HepG2 (cell line): ENCODE data around the gene TLL2.

Experiments
- ATAD3A ChIP-seq: sonication (generic); formaldehyde crosslinking; IDR thresholded peaks from 2 replicates; pipeline ENCODE4 v1.4.0; 2020; ENCODE audit warnings: missing genetic modification reagents
- BCL6 ChIP-seq: IDR thresholded peaks from 2 replicates; pipeline ENCODE4 v1.6.1; 2016; ENCODE audit warnings: missing genetic modification reagents, missing compliant biosample characterization
- CREB1 ChIP-seq, 2 experiments: fragments of 450-650 bp in 1 of 2; IDR thresholded peaks; 2 replicates each; pipeline ENCODE4 v1.6.1; 2016 to 2017; ENCODE audit warnings: control low read depth in 1 of 2, mild to moderate bottlenecking in 1 of 2, missing compliant biosample characterization in 1 of 2, missing genetic modification characterization in 1 of 2
- FOXA1 ChIP-seq, 2 experiments: fragments of 450-650 bp in 1 of 2; sonication (generic) in 1 of 2; formaldehyde crosslinking in 1 of 2; IDR thresholded peaks; 2 replicates each; pipeline versions ENCODE4 v1.4.0 to v1.6.1; 2016 to 2020; ENCODE audit warnings: missing genetic modification reagents in 1 of 2
- MIXL1 ChIP-seq: IDR thresholded peaks from 2 replicates; pipeline ENCODE4 v1.6.1; 2016
- PHF21A ChIP-seq: sonication (generic); formaldehyde crosslinking; IDR thresholded peaks from 2 replicates; pipeline ENCODE4 v1.5.0; 2020; ENCODE audit warnings: mild to moderate bottlenecking, missing genetic modification reagents
- RARA ChIP-seq: IDR thresholded peaks from 2 replicates; pipeline ENCODE4 v1.6.1; 2016; ENCODE audit warnings: missing genetic modification reagents, missing compliant biosample characterization
- SETDB1 ChIP-seq: sonication (generic); formaldehyde crosslinking; IDR thresholded peaks from 2 replicates; pipeline ENCODE4 v1.5.1; 2020; ENCODE audit warnings: missing genetic modification reagents, mild to moderate bottlenecking, borderline replicate concordance
- ZFX ChIP-seq: sonication (generic); formaldehyde crosslinking; IDR thresholded peaks from 2 replicates; pipeline ENCODE4 v1.4.0; 2020; ENCODE audit warnings: mild to moderate bottlenecking, low read depth, missing genetic modification reagents, moderate library complexity
- ZNF674 ChIP-seq: sonication (generic); formaldehyde crosslinking; IDR thresholded peaks from 2 replicates; pipeline ENCODE4 v1.5.0; 2020; ENCODE audit warnings: low read depth, mild to moderate bottlenecking, missing genetic modification reagents
- TF ChIP-seq, protein P1 (sequence below): IDR thresholded peaks from 2 replicates; pipeline ENCODE4 v1.6.1; 2016

DNA sequence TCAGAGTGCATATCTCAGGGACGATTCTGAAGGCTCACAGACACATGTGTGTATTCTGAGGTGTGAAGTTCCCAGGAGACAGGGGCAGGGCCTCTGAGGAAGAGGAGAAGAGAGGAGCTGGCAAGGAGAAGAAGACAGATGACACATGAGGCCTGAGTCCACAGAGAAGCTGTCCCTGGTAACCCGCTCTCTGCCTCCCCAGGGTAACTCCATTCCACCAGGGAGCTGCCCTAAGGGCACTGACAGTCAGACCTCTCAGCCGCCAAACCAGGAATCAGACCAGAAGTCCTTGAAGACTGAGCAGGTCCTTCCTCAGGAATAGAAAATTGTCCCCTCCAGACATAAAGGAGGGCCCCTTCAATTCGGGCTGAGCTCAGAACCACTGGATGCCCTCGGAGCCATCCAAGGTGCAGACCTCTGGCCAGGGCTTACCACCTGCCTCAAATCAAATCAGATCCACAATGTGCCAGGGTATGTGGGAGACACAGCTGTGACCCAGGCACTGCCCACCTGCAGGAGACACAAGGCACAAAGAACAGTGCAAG lies 57.4 kb downstream of the TLL2 start:
- no peak for TF ChIP-seq PHF21A (CRISPR knock-in tag)
- no peak for TF ChIP-seq ZNF674
- no peak for TF ChIP-seq SETDB1 (CRISPR knock-in tag)
- TF ChIP-seq RARA (CRISPR knock-in tag): no peak
- no peak for TF ChIP-seq BCL6 (CRISPR knock-in tag)
- no peak for TF ChIP-seq CREB1 (IDR thresholded peaks at IDR 0.05)
- TF ChIP-seq CREB1 (CRISPR knock-in tag; IDR thresholded peaks at IDR 0.05): no peak
- TF ChIP-seq FOXA1 (IDR thresholded peaks at IDR 0.05): no peak
- TF ChIP-seq FOXA1 (CRISPR knock-in tag; IDR thresholded peaks at IDR 0.05): no peak
- no peak for TF ChIP-seq MIXL1
- TF ChIP-seq ATAD3A: no peak
- TF ChIP-seq, protein P1, sequence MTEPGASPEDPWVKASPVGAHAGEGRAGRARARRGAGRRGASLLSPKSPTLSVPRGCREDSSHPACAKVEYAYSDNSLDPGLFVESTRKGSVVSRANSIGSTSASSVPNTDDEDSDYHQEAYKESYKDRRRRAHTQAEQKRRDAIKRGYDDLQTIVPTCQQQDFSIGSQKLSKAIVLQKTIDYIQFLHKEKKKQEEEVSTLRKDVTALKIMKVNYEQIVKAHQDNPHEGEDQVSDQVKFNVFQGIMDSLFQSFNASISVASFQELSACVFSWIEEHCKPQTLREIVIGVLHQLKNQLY (CRISPR knock-in tag): no peak
- TF ChIP-seq ZFX (CRISPR knock-in tag): no peak
